ENCODE results near the gene HSD17B12. TPM values are rescaled to one million over a fixed set of nuclear protein-coding genes. Genes with fewer than 3 reads are reported as not detected.

Gene HSD17B12
- total and polyA plus RNA-seq, 2 donors (not counting 3 experiments of a cell fraction or from before 2014, with no cell fraction given), result 41.5 to 96.5 TPM

DNA sequence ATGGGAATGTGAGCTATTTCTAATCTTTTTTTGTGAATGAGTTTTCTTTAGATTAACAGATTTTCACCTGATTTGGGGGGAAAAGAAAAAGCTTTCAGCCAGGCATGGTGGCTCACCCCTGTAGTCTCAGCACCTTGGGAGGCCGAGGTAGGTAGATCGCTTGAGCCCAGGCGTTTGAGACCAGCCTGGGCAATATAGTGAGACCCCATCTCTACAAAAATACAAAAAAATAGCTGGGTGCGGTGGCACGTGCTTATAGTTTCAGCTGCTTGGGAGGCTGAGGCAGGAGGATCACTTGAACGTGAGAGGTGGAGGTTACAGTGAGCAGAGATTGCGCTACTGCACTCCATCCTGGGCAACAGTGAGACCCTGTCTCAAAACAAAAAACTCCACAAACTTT lies 92.2 kb downstream of the HSD17B12 start:
- no peak overlapping the region for H3K4me3 ChIP-seq (replicated peaks in 1 of 3; ENCODE audit: insufficient read depth in 1 of 3, low read depth in 1 of 3, low read length in 3 of 3)
- no peaks in the 10 kb centered on the region for H3K4me1 ChIP-seq (ENCODE audit: control insufficient read depth, extremely low read depth, insufficient read depth, low read length)
- dilution Hi-C loops (cut with MboI; ENCODE audit: extremely low pct_ligation_motif_present, low sequenced_read_pairs), result no loop called here
- H3K27me3 ChIP-seq (ENCODE audit: control insufficient read depth in 2 of 2, insufficient read depth in 2 of 2, low read length in 2 of 2), result no peaks in the 10 kb centered on the region
- H3K9me1 ChIP-seq (replicated peaks; ENCODE audit: control insufficient read depth, extremely low read depth, insufficient read depth, low read length), result no peaks in the 10 kb centered on the region
- ChIA-PET POLR2A (no interaction called here), CTCF (interaction anchor here (0.7 to 1.5 kb wide), 3 partner anchors 10 to 17 kb away, joined by 3 read pairs; no protein-coding TSS in a partner anchor)
- H3K4me2 ChIP-seq (ENCODE audit: insufficient read depth, low read length), result no peak overlapping the region
- peaks cover 0 to 2% of the 10 kb centered on the region in 2 experiments for H3K36me3 ChIP-seq (ENCODE audit: control insufficient read depth in 2 of 2, extremely low read depth in 1 of 2, insufficient read depth in 2 of 2, low read length in 2 of 2)
- TF ChIP-seq, protein P1, sequence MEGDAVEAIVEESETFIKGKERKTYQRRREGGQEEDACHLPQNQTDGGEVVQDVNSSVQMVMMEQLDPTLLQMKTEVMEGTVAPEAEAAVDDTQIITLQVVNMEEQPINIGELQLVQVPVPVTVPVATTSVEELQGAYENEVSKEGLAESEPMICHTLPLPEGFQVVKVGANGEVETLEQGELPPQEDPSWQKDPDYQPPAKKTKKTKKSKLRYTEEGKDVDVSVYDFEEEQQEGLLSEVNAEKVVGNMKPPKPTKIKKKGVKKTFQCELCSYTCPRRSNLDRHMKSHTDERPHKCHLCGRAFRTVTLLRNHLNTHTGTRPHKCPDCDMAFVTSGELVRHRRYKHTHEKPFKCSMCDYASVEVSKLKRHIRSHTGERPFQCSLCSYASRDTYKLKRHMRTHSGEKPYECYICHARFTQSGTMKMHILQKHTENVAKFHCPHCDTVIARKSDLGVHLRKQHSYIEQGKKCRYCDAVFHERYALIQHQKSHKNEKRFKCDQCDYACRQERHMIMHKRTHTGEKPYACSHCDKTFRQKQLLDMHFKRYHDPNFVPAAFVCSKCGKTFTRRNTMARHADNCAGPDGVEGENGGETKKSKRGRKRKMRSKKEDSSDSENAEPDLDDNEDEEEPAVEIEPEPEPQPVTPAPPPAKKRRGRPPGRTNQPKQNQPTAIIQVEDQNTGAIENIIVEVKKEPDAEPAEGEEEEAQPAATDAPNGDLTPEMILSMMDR (IDR thresholded peaks at IDR 0.05; ENCODE audit: extremely low read depth in 1 of 2, insufficient read depth in 1 of 2, low read depth in 1 of 2, low read length in 2 of 2), result no peak
- TF ChIP-seq JUN (IDR thresholded peaks at IDR 0.05; ENCODE audit: borderline replicate concordance, insufficient read depth, insufficient read length, low read depth) (no peak), EZH2 (IDR thresholded peaks at IDR 0.05; ENCODE audit: borderline replicate concordance, low read depth, low read length, severe bottlenecking) (no peak), POLR2A (IDR thresholded peaks at IDR 0.05; ENCODE audit: low read depth, low read length) (no peak), POLR2AphosphoS5 (IDR thresholded peaks at IDR 0.05; ENCODE audit: insufficient read depth, low read depth, low read length) (no peak), GATA2 (IDR thresholded peaks at IDR 0.05; ENCODE audit: insufficient read depth, insufficient read length, low read depth, low read length) (no peak), FOS (IDR thresholded peaks at IDR 0.05; ENCODE audit: borderline replicate concordance, insufficient read depth, low read length) (no peak), MYC (IDR thresholded peaks at IDR 0.05; ENCODE audit: low read depth, low read length) (no peak)
- TF ChIP-seq, protein P2, sequence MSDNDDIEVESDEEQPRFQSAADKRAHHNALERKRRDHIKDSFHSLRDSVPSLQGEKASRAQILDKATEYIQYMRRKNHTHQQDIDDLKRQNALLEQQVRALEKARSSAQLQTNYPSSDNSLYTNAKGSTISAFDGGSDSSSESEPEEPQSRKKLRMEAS (IDR thresholded peaks at IDR 0.05; ENCODE audit: insufficient read depth, insufficient read length), result no peak
- no TSS peak for BruUV-seq (replicated peaks)
- intact Hi-C loops (cut with micrococcal nuclease), result no loop called here
- FAIRE-seq (no peak), DNase-seq (ENCODE audit: low read depth, low spot score) (no peak)
- no peak overlapping the region for H3K27ac ChIP-seq (ENCODE audit: insufficient read depth, low read depth, low read length)
- H4K20me1 ChIP-seq (replicated peaks; ENCODE audit: control insufficient read depth, extremely low read depth, insufficient read depth, low read length), result no peaks in the 10 kb centered on the region
- H2AFZ ChIP-seq (ENCODE audit: low read depth, low read length), result no peak overlapping the region
- H3K79me2 ChIP-seq (ENCODE audit: control insufficient read depth, insufficient read depth, low read length), result peaks cover 2% of the 10 kb centered on the region
- no peak overlapping the region for H3K9ac ChIP-seq (replicated peaks; ENCODE audit: extremely low read depth, insufficient read depth, low read length)
- no peaks in the 10 kb centered on the region for H3K9me3 ChIP-seq (replicated peaks; ENCODE audit: control insufficient read depth, insufficient read depth, low read length)

All from endothelial cell of umbilical vein (primary cell).